H1 (cell line): ENCODE results near the gene GAK. TPM values are rescaled to one million over a fixed set of nuclear protein-coding genes. Genes with fewer than 3 reads are reported as not detected.

Experiments
- CTCF ChIA-PET: fragments of 300-600 bp; sonication (Branson Sonifier 250); formaldehyde crosslinking; loops from one replicate; lab custom pipeline; 2021; ENCODE audit not compliant: partially characterized antibody; lab: Charles Lee
- POLR2A ChIA-PET: fragments of 300-600 bp; sonication (Branson Sonifier 250); formaldehyde crosslinking; loops from one replicate; lab custom pipeline; 2021; ENCODE audit warnings: inconsistent platforms; ENCODE audit not compliant: partially characterized antibody; lab: Charles Lee
- DNase-seq, 2 experiments: peaks; one replicate each; pipeline versions ENCODE4 v3.0.0 to v3.0.0-alpha.2; 2010 to 2022; ENCODE audit warnings: low spot score in 2 of 2, low read depth in 1 of 2, mixed read lengths in 1 of 2
- FAIRE-seq: peaks from 2 replicates; lab custom pipeline; 2011; peaks lifted over from hg19 to GRCh38; lab: Jason Lieb, UNC
- H2AFZ ChIP-seq: 2 replicates; pipeline ENCODE4 v1.8.1; 2012; ENCODE audit warnings: low read length, inconsistent platforms
- H2AK5ac ChIP-seq: 2 replicates; pipeline ENCODE4 v1.6.1; 2013; ENCODE audit warnings: low read depth, low read length
- H2BK120ac ChIP-seq: replicated peaks from 2 replicates; pipeline ENCODE3; 2013; ENCODE audit warnings: low read depth, low read length, inconsistent platforms
- H2BK12ac ChIP-seq: 2 replicates; pipeline ENCODE4 v1.6.1; 2013; ENCODE audit warnings: low read depth, low read length
- H2BK15ac ChIP-seq: 2 replicates; pipeline ENCODE4 v1.6.1; 2013; ENCODE audit warnings: low read length
- H2BK20ac ChIP-seq: 2 replicates; pipeline ENCODE4 v1.6.1; 2013; ENCODE audit warnings: low read length
- H2BK5ac ChIP-seq: 2 replicates; pipeline ENCODE4 v1.6.1; 2013; ENCODE audit warnings: low read depth, low read length
- H3K14ac ChIP-seq: 2 replicates; pipeline ENCODE4 v1.6.1; 2013; ENCODE audit warnings: inconsistent platforms; ENCODE audit not compliant: insufficient read length
- H3K18ac ChIP-seq: 2 replicates; pipeline ENCODE4 v1.6.1; 2013; ENCODE audit warnings: low read length; ENCODE audit errors: extremely low read depth
- H3K23ac ChIP-seq: 2 replicates; pipeline ENCODE4 v1.6.1; 2013; ENCODE audit warnings: inconsistent platforms; ENCODE audit not compliant: insufficient read length
- H3K23me2 ChIP-seq: 2 replicates; pipeline ENCODE4 v1.6.1; 2013; ENCODE audit warnings: low read depth, low read length
- H3K27ac ChIP-seq: 2 replicates; pipeline ENCODE4 v1.6.1; 2011; ENCODE audit warnings: low read depth, low read length, inconsistent platforms
- H3K27me3 ChIP-seq, 4 experiments: replicated peaks in 1 of 4; 1 replicate in 1 of 4; 2 replicates in 3 of 4; pipeline versions ENCODE4 v1.6.1 to v1.8.1; 2011 to 2013; ENCODE audit warnings: low read length in 3 of 4, mild to moderate bottlenecking in 3 of 4, inconsistent platforms in 2 of 4, mixed read lengths in 2 of 4, moderate library complexity in 1 of 4; ENCODE audit not compliant: control insufficient read depth in 3 of 4, insufficient read depth in 3 of 4; ENCODE audit errors: extremely low read depth in 1 of 4
- H3K36me3 ChIP-seq, 4 experiments: 2 replicates each; pipeline versions ENCODE4 v1.6.1 to v1.8.1; 2011 to 2013; ENCODE audit warnings: mild to moderate bottlenecking in 4 of 4, low read length in 3 of 4, moderate library complexity in 2 of 4, control low read depth in 1 of 4, inconsistent platforms in 1 of 4; ENCODE audit not compliant: insufficient read depth in 4 of 4, control insufficient read depth in 2 of 4
- H3K4ac ChIP-seq: replicated peaks from 2 replicates; pipeline ENCODE3; 2013; ENCODE audit warnings: low read length, low read depth, mixed read lengths, inconsistent platforms; ENCODE audit not compliant: insufficient read length
- H3K4me1 ChIP-seq, 4 experiments: replicated peaks in 1 of 4; 1 replicate in 1 of 4; 2 replicates in 3 of 4; pipeline versions ENCODE4 v1.6.1 to v1.8.1; 2011 to 2013; ENCODE audit warnings: low read length in 3 of 4, inconsistent platforms in 2 of 4, mixed read lengths in 1 of 4; ENCODE audit not compliant: insufficient read depth in 4 of 4, control insufficient read depth in 3 of 4
- H3K4me2 ChIP-seq, 2 experiments: 2 replicates each; pipeline versions ENCODE4 v1.6.1 to v1.8.1; 2011 to 2013; ENCODE audit warnings: low read depth in 2 of 2, low read length in 2 of 2, control low read depth in 1 of 2, inconsistent platforms in 1 of 2, mild to moderate bottlenecking in 1 of 2; ENCODE audit not compliant: insufficient read depth in 1 of 2
- H3K4me3 ChIP-seq, 4 experiments: fragments of 200-600, 300-600 bp in 1 of 4; sonication (generic), shearing (Covaris generic), sonication (Bioruptor Twin) in 1 of 4; 2 replicates each; pipeline versions ENCODE4 v1.5.1 to v1.8.1; 2011 to 2016; ENCODE audit warnings: low read length in 4 of 4, low read depth in 3 of 4, control low read depth in 2 of 4, inconsistent platforms in 2 of 4, mild to moderate bottlenecking in 2 of 4, mixed read lengths in 1 of 4, moderate library complexity in 1 of 4; ENCODE audit not compliant: insufficient read depth in 2 of 4; ENCODE audit errors: extremely low read depth in 1 of 4
- H3K56ac ChIP-seq: replicated peaks from 2 replicates; pipeline ENCODE3; 2013; ENCODE audit warnings: low read depth, mild to moderate bottlenecking, mixed read lengths, low read length, inconsistent platforms; ENCODE audit not compliant: insufficient read length
- H3K79me1 ChIP-seq: 2 replicates; pipeline ENCODE4 v1.6.1; 2013; ENCODE audit warnings: low read depth, low read length, control low read depth
- H3K79me2 ChIP-seq, 2 experiments: 2 replicates each; pipeline versions ENCODE4 v1.6.1 to v1.8.1; 2012 to 2013; ENCODE audit warnings: low read length in 2 of 2, mild to moderate bottlenecking in 2 of 2, inconsistent platforms in 1 of 2; ENCODE audit not compliant: insufficient read depth in 2 of 2, control insufficient read depth in 1 of 2
- H3K9ac ChIP-seq, 4 experiments: replicated peaks in 1 of 4; 1 replicate in 1 of 4; 2 replicates in 3 of 4; pipeline versions ENCODE4 v1.6.1 to v1.8.1; 2011 to 2013; ENCODE audit warnings: low read depth in 3 of 4, low read length in 3 of 4, control low read depth in 2 of 4, mild to moderate bottlenecking in 2 of 4, moderate library complexity in 2 of 4, inconsistent platforms in 1 of 4; ENCODE audit errors: extremely low read depth in 1 of 4
- H3K9me3 ChIP-seq, 2 experiments: 2 replicates each; pipeline versions ENCODE4 v1.6.1 to v1.8.1; 2012 to 2013; ENCODE audit warnings: mild to moderate bottlenecking in 2 of 2, moderate library complexity in 2 of 2, control low read depth in 1 of 2, inconsistent platforms in 1 of 2, low read depth in 1 of 2, low read length in 1 of 2, mixed read lengths in 1 of 2; ENCODE audit not compliant: insufficient read depth in 2 of 2
- H4K20me1 ChIP-seq, 2 experiments: replicated peaks in 1 of 2; 2 replicates each; pipeline versions ENCODE3 to v1.8.1; 2011 to 2013; ENCODE audit warnings: inconsistent platforms in 2 of 2, low read length in 2 of 2, mild to moderate bottlenecking in 1 of 2; ENCODE audit not compliant: insufficient read depth in 2 of 2, control insufficient read depth in 1 of 2
- H4K5ac ChIP-seq: 2 replicates; pipeline ENCODE4 v1.6.1; 2013; ENCODE audit warnings: low read length, low read depth, mixed read lengths, inconsistent platforms; ENCODE audit not compliant: insufficient read length
- H4K8ac ChIP-seq: 2 replicates; pipeline ENCODE4 v1.8.0; 2013; ENCODE audit warnings: mild to moderate bottlenecking, moderate library complexity, low read length, inconsistent platforms; ENCODE audit not compliant: insufficient read depth; ENCODE audit errors: extremely low read depth
- H4K91ac ChIP-seq: replicated peaks from 2 replicates; pipeline ENCODE3; 2013; ENCODE audit warnings: low read length, mixed read lengths, inconsistent platforms; ENCODE audit not compliant: insufficient read length
- ASH2L ChIP-seq: fragments of 200-600, 300-600 bp; sonication (generic); IDR thresholded peaks from one replicate; pipeline ENCODE4 v1.7.1; 2017; ENCODE audit warnings: low read length
- CEBPB ChIP-seq: IDR thresholded peaks from 2 replicates; pipeline ENCODE4 v1.6.1; 2012; ENCODE audit warnings: low read depth, low read length
- CTBP2 ChIP-seq: IDR thresholded peaks from 2 replicates; pipeline ENCODE4 v1.7.0; 2011; ENCODE audit warnings: borderline replicate concordance, mild to moderate bottlenecking, moderate library complexity, mixed read lengths, low read length; ENCODE audit not compliant: insufficient read depth, insufficient read length
- EGR1 ChIP-seq: IDR thresholded peaks from 2 replicates; pipeline ENCODE4 v1.6.1; 2011; ENCODE audit warnings: low read depth, low read length, borderline replicate concordance
- GTF2F1 ChIP-seq: IDR thresholded peaks from 2 replicates; pipeline ENCODE4 v1.6.1; 2012; ENCODE audit warnings: low read depth, low read length, improper control_type of control experiment, borderline replicate concordance
- HDAC6 ChIP-seq: IDR thresholded peaks from one replicate; pipeline ENCODE4 v1.7.1; 2012; ENCODE audit warnings: low read depth, mild to moderate bottlenecking, inconsistent platforms, low read length, moderate library complexity
- MAX ChIP-seq: IDR thresholded peaks from 2 replicates; pipeline ENCODE4 v1.6.1; 2012; ENCODE audit warnings: inconsistent platforms
- NRF1 ChIP-seq: IDR thresholded peaks from 2 replicates; pipeline ENCODE4 v1.6.1; 2011; ENCODE audit warnings: mild to moderate bottlenecking, low read depth, low read length, improper control_type of control experiment
- POLR2AphosphoS5 ChIP-seq: IDR thresholded peaks from 2 replicates; pipeline ENCODE4 v1.6.1; 2011; ENCODE audit warnings: low read depth, low read length
- RXRA ChIP-seq: IDR thresholded peaks from 2 replicates; pipeline ENCODE4 v1.6.1; 2011; ENCODE audit warnings: low read depth, mild to moderate bottlenecking, low read length, moderate library complexity; ENCODE audit not compliant: insufficient read depth
- SP1 ChIP-seq: IDR thresholded peaks from 2 replicates; pipeline ENCODE4 v1.6.1; 2011; ENCODE audit warnings: low read depth, low read length
- SRF ChIP-seq: IDR thresholded peaks from 2 replicates; pipeline ENCODE4 v1.6.1; 2011; ENCODE audit warnings: mild to moderate bottlenecking, low read depth, low read length, moderate library complexity
- TAF7 ChIP-seq: optimal IDR thresholded peaks from 2 replicates; pipeline ENCODE3; 2011; ENCODE audit warnings: low read depth, mild to moderate bottlenecking, inconsistent platforms, low read length, moderate library complexity, borderline replicate concordance
- YY1 ChIP-seq: IDR thresholded peaks from 2 replicates; pipeline ENCODE4 v1.6.1; 2011; ENCODE audit warnings: low read depth, mild to moderate bottlenecking, low read length
- ZNF274 ChIP-seq: IDR thresholded peaks from 2 replicates; pipeline ENCODE4 v1.7.0; 2012; ENCODE audit warnings: low read length, borderline replicate concordance; ENCODE audit errors: extremely low read depth
- WGBS, 2 experiments: shearing (Covaris generic) in 1 of 2; methylation state at CpG; one replicate each; pipeline versions ENCODE4 v1.1.6 to v1.1.7; 2013 to 2015; ENCODE audit warnings: low lambda C conversion rate in 2 of 2, mixed read lengths in 2 of 2, inconsistent platforms in 1 of 2, low coverage in 1 of 2, missing lambda C conversion rate in 1 of 2; ENCODE audit not compliant: insufficient replicate concordance in 2 of 2, insufficient coverage in 1 of 2, insufficient read length in 1 of 2; ENCODE audit errors: extremely low coverage in 1 of 2, missing lambda C conversion rate in 1 of 2; 5-methylcytosine and 5-hydroxymethylcytosine counted together
- polyA plus RNA-seq, 7 experiments: library from polyadenylated mRNA; depleted of rRNA in 3 of 7; stranded (reverse) in 5 of 7; unstranded in 2 of 7; fragments of >200 nt in 5 of 7; fragments of 200-250 nt in 2 of 7; gene quantifications; 1 replicate in 5 of 7; 2 replicates in 1 of 7; 4 replicates in 1 of 7; pipeline versions ENCODE4 v1.2.1 to v1.2.3, GENCODE V29; 2011 to 2013; ENCODE audit warnings: missing spikeins in 2 of 7, mixed read lengths in 2 of 7
- total RNA-seq: library from RNA; stranded (reverse); fragmentation: NEBNext Ultra II Directional; extraction: Animal tissue kit (Norgen Biotek cat#: 25700); gene quantifications from 2 replicates; pipeline ENCODE4 v1.2.1, GENCODE V29; 2021

Gene GAK
- total and polyA plus RNA-seq, 2 of the 8 experiments (the other 6 are each of a cell fraction or from before 2014, with no cell fraction given), result 31.5 to 70.8 TPM

- no peak for DNase-seq
- H2BK5ac ChIP-seq, result no peak overlapping the region; the same call in 1 of the 2 replicates
- ChIA-PET CTCF (interaction anchor here (0.9 to 5.1 kb wide), 9 partner anchors 12 to 151 kb away, joined by 3 to 34 read pairs (median 7); partner anchors contain the start of gene SLC26A1), POLR2A (no interaction called here)
- H3K4me1 ChIP-seq, result no peaks in the 10 kb centered on the region
- no peak overlapping the region for H3K9ac ChIP-seq
- no peak overlapping the region for H2AFZ ChIP-seq
- H3K27ac ChIP-seq, result no peak overlapping the region
- FAIRE-seq, result no peak
- WGBS, 2 experiments, result 94% methylated on average over 9 of the region's 10 CpGs; no CpG with 5 or more reads in 1 of the 2 experiments
- H3K4me3 ChIP-seq, result no peak overlapping the region
- no peaks in the 10 kb centered on the region for H3K79me1 ChIP-seq
- H3K27me3 ChIP-seq, result no peaks in the 10 kb centered on the region
- H2BK12ac ChIP-seq, result no peak overlapping the region
- H3K23me2 ChIP-seq, result no peaks in the 10 kb centered on the region; the same call in 1 of the 2 replicates
- no peaks in the 10 kb centered on the region for H3K79me2 ChIP-seq
- no peak overlapping the region for H3K23ac ChIP-seq
- no peak overlapping the region for H2BK20ac ChIP-seq
- H3K4me2 ChIP-seq, result no peak overlapping the region
- H3K56ac ChIP-seq, result no peak overlapping the region
- no peak overlapping the region for H4K8ac ChIP-seq
- no peaks in the 10 kb centered on the region; a peak in 1 of 4 replicates for H3K9me3 ChIP-seq
- H2BK120ac ChIP-seq, result no peak overlapping the region
- no peak overlapping the region for H3K4ac ChIP-seq
- no peak overlapping the region for H2BK15ac ChIP-seq
- H4K20me1 ChIP-seq, result peaks cover 0 to 10% of the 10 kb centered on the region in 2 experiments
- H4K91ac ChIP-seq, result no peak overlapping the region
- no peak overlapping the region for H4K5ac ChIP-seq
- H3K14ac ChIP-seq, result no peak overlapping the region
- peaks cover 0 to 10% (median 3%) of the 10 kb centered on the region in 4 experiments; a peak in 4 of 8 replicates for H3K36me3 ChIP-seq
- H3K18ac ChIP-seq, result no peak overlapping the region
- H2AK5ac ChIP-seq, result no peak overlapping the region
- TF ChIP-seq YY1 (no peak), HDAC6 (no peak), EGR1 (no peak), MAX (no peak), CEBPB (no peak), SP1 (no peak), POLR2AphosphoS5 (no peak), SRF (no peak), TAF7 (no peak), NRF1 (no peak), ZNF274 (no peak), GTF2F1 (no peak), ASH2L (no peak), CTBP2 (no peak), RXRA (no peak)
These were observed 39.3 kb downstream of the GAK start for GRCh38 chr4:892780-893179.
